8988T (cell line): Measurements from ENCODE around the gene POLE2.

Experiments
- DNase-seq: peaks from one replicate; pipeline ENCODE4 v3.0.0; 2011

Gene POLE2

GRCh38 chr14:49615776-49616175 lies 72.2 kb downstream of the POLE2 start:
- DNase-seq = no peak

- no peak for DNase-seq
Observed at GRCh38 chr14:49614196-49614595, 73.8 kb downstream of the POLE2 start.

GRCh38 chr14:49612671-49613070 lies 75.3 kb downstream of the POLE2 start:
- no peak for DNase-seq

- no peak for DNase-seq
Observed at GRCh38 chr14:49612251-49612650, 75.8 kb downstream of the POLE2 start.

GRCh38 chr14:49607583-49607982 lies 80.4 kb downstream of the POLE2 start:
- no peak for DNase-seq

GRCh38 chr14:49598485-49599300 lies 89.3 kb downstream of the POLE2 start, which contains the start of gene LRR1:
Gene LRR1 (plus strand): TSS chr14:49598940. CDS start chr14:49599021, 81 bp downstream.
- DNase-seq = peak; percentile 59

DNA sequence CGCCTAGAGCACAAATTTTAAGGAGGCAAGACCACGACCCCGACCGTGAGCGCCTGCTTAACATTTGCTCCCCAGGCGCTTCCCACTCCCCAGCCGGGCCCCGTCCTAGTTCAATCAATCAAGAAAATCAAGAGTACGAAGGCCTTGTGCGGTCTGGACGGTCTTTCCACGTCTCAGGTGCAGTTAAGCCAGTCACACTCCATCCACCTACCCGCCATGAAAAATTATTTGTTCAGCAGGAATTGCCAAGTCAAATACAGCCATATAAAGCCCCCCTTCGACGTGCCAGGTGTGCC lies 89.9 kb downstream of the POLE2 start:
- peak; percentile 28 for DNase-seq

DNA sequence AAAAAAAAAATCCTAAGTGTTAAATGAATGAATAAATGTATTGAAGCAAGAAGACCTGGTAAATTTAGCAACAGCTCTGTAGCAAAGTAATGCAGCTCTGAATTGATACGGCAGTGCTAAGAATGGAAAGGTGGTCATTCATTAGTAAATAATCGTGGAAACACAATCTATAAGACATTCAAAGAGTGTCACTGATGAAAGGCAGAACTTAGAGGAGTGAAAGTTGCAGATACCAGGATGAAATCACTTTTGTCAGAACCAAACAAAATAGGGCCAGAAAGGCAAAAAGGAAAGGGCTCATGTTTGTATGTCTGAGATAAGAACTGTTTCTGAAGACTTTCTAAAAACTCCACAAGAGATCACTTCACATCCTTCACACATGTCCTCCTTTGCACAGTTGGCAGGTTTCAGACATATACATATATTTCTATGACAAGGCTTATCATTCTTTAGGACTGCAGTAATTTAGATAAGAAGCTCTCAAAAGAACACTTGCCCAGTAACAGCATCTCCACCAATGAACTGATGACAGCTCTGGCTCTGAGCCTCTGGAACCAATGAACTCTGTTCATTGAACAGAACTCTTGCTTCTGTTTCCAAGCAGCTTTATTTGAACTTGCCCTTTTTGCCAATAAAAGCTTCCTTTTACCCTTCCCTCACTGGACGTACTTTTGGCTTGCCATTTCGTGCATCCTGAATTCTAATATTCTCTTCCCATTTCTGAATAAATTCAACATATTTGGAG lies 93.5 kb downstream of the POLE2 start:
- DNase-seq = no peak
